KOPT-K1 (cell line): ENCODE data around the gene SMARCD1.

Source experiments
- H3K27ac ChIP-seq: fragments of 200-600 bp; sonication (generic); 2 replicates; pipeline ENCODE4 v1.5.1; 2016; ENCODE audit warnings: antibody characterized with exemption, mild to moderate bottlenecking, low read depth, low read length; ENCODE audit not compliant: poor library complexity, severe bottlenecking
- H3K36me3 ChIP-seq: fragments of 200-600 bp; sonication (generic); 2 replicates; pipeline ENCODE4 v1.5.1; 2017; ENCODE audit warnings: antibody characterized with exemption, mild to moderate bottlenecking, low read length, moderate library complexity; ENCODE audit not compliant: insufficient read depth
- H3K9me3 ChIP-seq: fragments of 200-600 bp; sonication (generic); 2 replicates; pipeline ENCODE4 v1.5.1; 2017; ENCODE audit warnings: antibody characterized with exemption, low read length, mild to moderate bottlenecking; ENCODE audit not compliant: insufficient read depth, poor library complexity, severe bottlenecking

The SMARCD1 gene

DNA sequence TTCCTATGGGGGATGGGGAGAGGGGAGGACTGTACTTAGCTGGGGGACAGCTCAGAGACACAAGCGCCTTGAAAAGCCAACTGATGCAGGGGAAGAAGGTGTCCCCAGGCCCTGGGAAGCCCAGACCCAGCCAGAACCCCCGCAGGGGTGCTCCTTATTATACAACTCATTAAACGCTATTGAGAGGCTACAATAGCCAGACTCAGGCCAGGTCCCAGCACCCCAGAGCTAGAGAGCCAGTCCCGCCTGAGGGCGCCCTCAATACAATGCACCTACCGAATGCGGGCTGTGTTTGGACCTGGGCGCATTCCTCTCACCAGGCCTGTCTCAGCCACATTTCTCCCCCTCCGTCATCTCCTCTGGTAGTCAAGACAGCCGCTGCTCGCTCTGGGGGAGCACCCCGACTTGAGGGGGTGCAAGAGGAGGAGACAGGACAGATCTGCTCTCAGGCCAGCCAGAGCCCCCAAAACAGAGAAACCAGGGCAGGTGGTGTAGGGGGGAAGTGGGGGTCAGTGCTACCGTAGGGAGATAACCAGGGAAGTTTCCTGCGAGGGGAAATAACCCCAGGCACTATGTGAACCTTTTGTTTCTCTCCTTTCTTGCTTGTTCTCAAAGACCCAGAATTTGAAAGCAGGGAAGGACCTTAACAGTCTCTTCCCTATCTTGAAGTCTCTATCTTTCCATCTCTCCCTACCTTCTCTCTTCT lies 33.9 kb upstream of the SMARCD1 start:
- H3K9me3 ChIP-seq, result no peaks in the 10 kb centered on the region
- H3K27ac ChIP-seq, result no peak overlapping the region
- no peaks in the 10 kb centered on the region for H3K36me3 ChIP-seq

DNA sequence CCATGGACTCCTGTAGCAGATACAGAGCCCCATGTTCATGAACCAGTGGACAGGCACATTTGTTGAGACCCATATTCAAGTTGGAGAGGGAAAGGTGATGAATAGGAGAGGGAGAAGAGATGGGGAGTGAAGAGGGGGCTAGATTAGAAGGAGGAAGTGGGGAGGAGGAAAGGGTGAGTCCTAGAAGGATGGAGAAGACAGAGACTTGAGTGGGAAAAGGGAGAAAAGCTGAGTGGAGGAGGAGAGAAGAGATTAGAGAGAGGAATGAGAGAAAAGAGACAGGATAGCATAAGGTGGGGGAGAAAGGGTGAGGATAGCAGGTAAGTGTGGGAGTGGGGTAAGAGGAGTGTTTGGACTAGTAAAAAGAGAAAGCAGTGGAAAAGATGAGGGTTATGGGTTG lies 32.6 kb upstream of the SMARCD1 start:
- H3K27ac ChIP-seq, result no peak overlapping the region
- no peaks in the 10 kb centered on the region for H3K9me3 ChIP-seq
- H3K36me3 ChIP-seq, result no peaks in the 10 kb centered on the region

GRCh38 chr12:50052964-50053363 lies 32.2 kb upstream of the SMARCD1 start:
- H3K9me3 ChIP-seq, result no peaks in the 10 kb centered on the region
- no peaks in the 10 kb centered on the region for H3K36me3 ChIP-seq
- no peak overlapping the region for H3K27ac ChIP-seq

- Histone ChIP-seq H3K36me3 (no peaks in the 10 kb centered on the region), H3K27ac (no peak overlapping the region), H3K9me3 (no peaks in the 10 kb centered on the region)
These were observed 31.6 kb upstream of the SMARCD1 start for GRCh38 chr12:50053583-50053982.

- Histone ChIP-seq H3K9me3 (no peaks in the 10 kb centered on the region), H3K27ac (no peak overlapping the region)
These were observed 29.1 kb upstream of the SMARCD1 start for GRCh38 chr12:50055831-50056638.

GRCh38 chr12:50056639-50056976 lies 28.5 kb upstream of the SMARCD1 start:
- peak overlapping the region; percentile 66 for H3K27ac ChIP-seq

More at GRCh38 chr12:50055831-50056638, 29.1 kb upstream of the SMARCD1 start:
- no peaks in the 10 kb centered on the region for H3K36me3 ChIP-seq

GRCh38 chr12:50057000-50057841 lies 27.9 kb upstream of the SMARCD1 start, which contains the start of gene ASIC1:
ASIC1 (plus strand) TSS chr12:50057596; CDS start chr12:50058767, 1,171 bp downstream.
- Histone ChIP-seq H3K9me3 (no peaks in the 10 kb centered on the region), H3K36me3 (no peaks in the 10 kb centered on the region), H3K27ac (peak within 1 kb of the TSS; percentile 66)

More at GRCh38 chr12:50056639-50056976, 28.5 kb upstream of the SMARCD1 start:
- Histone ChIP-seq H3K9me3 (no peaks in the 10 kb centered on the region), H3K36me3 (no peaks in the 10 kb centered on the region)

GRCh38 chr12:50057896-50058670 lies 27.1 kb upstream of the SMARCD1 start:
- Histone ChIP-seq H3K36me3 (no peaks in the 10 kb centered on the region), H3K9me3 (no peaks in the 10 kb centered on the region), H3K27ac (peak overlapping the region; percentile 66)

DNA sequence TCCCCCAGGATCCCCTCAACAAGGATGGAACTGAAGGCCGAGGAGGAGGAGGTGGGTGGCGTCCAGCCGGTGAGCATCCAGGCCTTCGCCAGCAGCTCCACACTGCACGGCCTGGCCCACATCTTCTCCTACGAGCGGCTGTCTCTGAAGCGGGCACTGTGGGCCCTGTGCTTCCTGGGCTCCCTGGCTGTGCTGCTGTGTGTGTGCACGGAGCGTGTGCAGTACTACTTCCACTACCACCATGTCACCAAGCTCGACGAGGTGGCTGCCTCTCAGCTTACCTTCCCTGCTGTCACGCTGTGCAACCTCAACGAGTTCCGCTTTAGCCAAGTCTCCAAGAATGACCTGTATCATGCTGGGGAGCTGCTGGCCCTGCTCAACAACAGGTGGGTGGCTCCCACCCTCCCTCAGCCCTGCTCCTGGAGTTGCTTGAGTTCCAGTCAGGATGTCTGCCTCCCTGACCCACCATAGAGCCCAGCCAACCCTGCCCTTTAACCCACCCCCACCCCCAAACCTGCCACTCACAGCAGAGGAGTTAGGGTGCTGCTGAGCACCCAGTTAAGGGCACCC lies 26.3 kb upstream of the SMARCD1 start:
- H3K36me3 ChIP-seq, result peaks cover 5% of the 10 kb centered on the region; the same call in 1 of the 2 replicates
- H3K27ac ChIP-seq, result peak overlapping the region; percentile 66
- H3K9me3 ChIP-seq, result no peaks in the 10 kb centered on the region

- no peaks in the 10 kb centered on the region for H3K9me3 ChIP-seq
- H3K36me3 ChIP-seq, result peaks cover 12% of the 10 kb centered on the region; the same call in 1 of the 2 replicates
- H3K27ac ChIP-seq, result peak overlapping the region; percentile 66
These were observed 25.6 kb upstream of the SMARCD1 start for GRCh38 chr12:50059440-50060119.

DNA sequence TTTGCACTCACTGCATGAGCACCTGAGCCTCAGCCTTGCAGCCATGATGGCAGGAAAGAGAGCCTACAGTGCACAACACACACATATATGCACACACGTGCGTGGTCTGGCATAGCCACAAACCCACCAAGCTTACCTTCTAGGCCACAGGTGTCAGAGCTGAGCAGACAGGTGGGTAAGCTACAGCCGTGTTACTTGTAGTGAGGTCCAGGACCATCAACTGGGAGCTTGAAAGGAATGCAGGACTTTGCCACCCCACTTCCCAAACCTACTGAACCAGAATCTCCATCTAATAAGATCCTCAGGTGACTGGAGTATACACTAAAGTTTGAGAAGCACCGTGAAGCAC lies 25.0 kb upstream of the SMARCD1 start:
- peaks cover 17% of the 10 kb centered on the region; the same call in 1 of the 2 replicates for H3K36me3 ChIP-seq
- peak overlapping the region; percentile 66 for H3K27ac ChIP-seq

DNA sequence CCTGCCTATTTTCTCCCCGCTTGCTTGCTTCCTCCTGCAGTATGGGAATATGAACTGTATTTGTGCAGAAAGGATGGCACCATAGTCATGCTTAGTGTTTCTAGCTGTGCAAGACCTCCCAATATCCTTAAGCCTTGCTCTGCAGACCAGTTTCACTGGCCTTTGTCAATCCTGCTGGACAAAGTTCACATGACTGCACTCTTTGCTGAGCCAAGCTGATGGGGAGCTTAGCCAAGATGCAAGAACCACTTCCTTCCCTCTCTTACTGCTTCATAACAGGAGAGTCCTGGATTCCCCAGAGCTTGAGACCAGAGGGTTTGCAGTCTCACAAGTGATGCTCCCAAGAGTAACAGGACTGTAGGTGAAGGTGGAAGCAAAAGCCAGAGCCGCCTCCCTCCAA lies 24.0 kb upstream of the SMARCD1 start:
- no peaks in the 10 kb centered on the region for H3K9me3 ChIP-seq
- peaks cover 26% of the 10 kb centered on the region; the same call in 1 of the 2 replicates for H3K36me3 ChIP-seq
- peak overlapping the region; percentile 45 for H3K27ac ChIP-seq

More for the DNA sequence above, 25.0 kb upstream of the SMARCD1 start:
- H3K9me3 ChIP-seq, result no peaks in the 10 kb centered on the region

- peak overlapping the region; percentile 45 for H3K27ac ChIP-seq
- H3K36me3 ChIP-seq, result peaks cover 26% of the 10 kb centered on the region; the same call in 1 of the 2 replicates
These were observed 23.0 kb upstream of the SMARCD1 start for GRCh38 chr12:50061946-50062686.

More at GRCh38 chr12:50061946-50062686, 23.0 kb upstream of the SMARCD1 start:
- no peaks in the 10 kb centered on the region for H3K9me3 ChIP-seq
